Right ventricle myocardium superior (tissue), 1 donor: ENCODE measurements around the gene LRRC27. TPM values are rescaled to one million over a fixed set of nuclear protein-coding genes. Genes with fewer than 3 reads are reported as not detected.
"Not testable (repeated sequence)": the region's sequence is repeated elsewhere in the genome, so short reads cannot be mapped to it uniquely, and the experiment has no call there.

ENCODE experiments used
- ATAC-seq: fragments of 200-7000 bp; cut with Tn5 transposase; one replicate; pipeline ENCODE4 v1.9.1; 2020; ENCODE audit warnings: mild to moderate bottlenecking; ENCODE audit not compliant: poor library complexity
- DNase-seq: peaks from one replicate; pipeline ENCODE4 v3.0.0-alpha.2; 2020
- intact Hi-C: fragments of 100-400 bp; cut with DNase I; formaldehyde crosslinking; loops from one replicate; pipeline ENCODE4 v1.11.2; 2022
- total RNA-seq: library from RNA; stranded (reverse); fragmentation: NEBNext Ultra II Directional; extraction: Animal tissue kit (Norgen Biotek cat#: 25700); gene quantifications from one replicate; pipeline ENCODE4 v1.2.1, GENCODE V29; 2021
- donor health status: DM: no; HTN: yes; CAD: no; lungs with severe emphysema.

LRRC27 gene
- total RNA-seq, 1 donor from 2014 or later = 3.9 TPM

DNA sequence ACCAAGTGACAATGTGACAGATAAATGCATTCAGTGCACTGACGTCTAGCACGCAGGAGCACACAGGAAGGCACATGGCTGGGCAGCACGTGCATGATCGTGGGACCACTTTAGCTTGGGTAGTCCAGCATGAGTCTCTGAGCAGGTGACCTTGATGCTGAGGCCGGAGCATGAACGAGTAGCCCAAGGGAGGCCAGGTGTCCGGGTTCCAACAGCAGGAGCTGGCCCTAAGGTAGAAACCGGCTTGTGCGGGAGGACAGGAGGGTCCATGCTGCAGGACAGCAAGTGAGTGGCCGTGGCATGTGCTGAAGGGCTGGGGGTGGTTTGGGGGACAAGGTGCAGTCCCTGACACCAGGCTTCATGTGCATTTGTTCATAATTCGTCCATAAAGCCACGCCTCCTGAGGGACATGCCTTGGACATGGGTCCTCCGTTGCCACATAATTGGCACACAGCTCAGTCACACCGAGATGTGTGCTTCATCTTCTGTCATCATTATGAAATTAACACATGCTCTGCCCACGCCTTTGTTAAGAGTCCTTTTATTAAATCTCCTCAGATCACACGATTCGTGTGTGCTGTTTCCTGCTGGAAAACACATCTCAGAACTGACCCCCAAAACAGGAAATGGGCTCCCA lies 21.2 kb upstream of the LRRC27 start:
- intact Hi-C loops = no loop called here
- DNase-seq = no peak
- ATAC-seq = no peak

DNA sequence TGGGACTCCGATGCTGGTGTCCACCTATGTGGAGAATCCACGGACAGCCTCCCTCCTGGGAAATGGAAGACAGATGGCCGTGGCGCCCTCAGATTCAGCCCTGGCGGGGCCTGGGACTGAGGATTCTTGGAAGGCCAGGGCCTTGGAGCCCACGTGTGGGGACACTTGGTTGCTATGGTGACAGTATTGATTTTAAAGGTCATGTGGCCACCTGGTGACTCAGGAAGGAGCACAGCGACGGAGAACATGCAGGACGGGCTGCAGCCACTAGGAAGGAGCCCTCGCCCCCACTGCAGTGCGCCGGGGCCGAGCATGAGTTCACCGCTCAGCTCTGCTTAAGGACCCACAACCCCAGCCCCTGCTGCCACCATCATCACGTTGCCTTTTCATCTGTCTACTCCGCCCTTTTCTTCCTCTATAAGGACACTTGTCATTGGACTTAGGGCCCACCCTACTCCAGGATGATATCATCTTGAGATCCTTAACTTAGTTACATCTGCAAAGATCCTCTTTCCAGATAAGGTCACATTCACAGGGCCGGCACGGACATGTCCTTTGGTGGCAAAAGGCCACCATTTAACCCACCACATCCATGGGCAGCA lies 20.6 kb upstream of the LRRC27 start:
- intact Hi-C loops = no loop called here
- ATAC-seq (no peak), DNase-seq (no peak)

DNA sequence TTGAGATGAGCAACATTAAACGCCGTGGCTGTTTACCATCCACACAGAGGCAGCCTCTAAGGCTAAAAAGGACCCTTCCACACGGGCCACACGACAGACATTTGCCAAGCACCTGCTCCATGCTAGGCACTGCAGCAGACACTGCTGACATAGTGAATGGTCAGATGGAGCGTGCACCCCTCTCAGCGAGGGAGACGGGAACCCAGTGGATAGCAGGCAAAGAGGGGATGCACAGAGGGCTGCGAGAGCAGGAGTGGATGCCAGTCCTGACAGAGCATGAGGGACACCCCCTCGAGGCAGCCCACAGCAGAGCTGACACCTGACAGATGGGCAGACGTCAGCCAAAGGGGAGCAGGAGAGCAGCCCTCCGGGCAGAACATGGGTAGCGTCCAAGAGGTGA lies 18.7 kb upstream of the LRRC27 start:
- intact Hi-C loops = no loop called here
- DNase-seq (no peak), ATAC-seq (no peak)

DNA sequence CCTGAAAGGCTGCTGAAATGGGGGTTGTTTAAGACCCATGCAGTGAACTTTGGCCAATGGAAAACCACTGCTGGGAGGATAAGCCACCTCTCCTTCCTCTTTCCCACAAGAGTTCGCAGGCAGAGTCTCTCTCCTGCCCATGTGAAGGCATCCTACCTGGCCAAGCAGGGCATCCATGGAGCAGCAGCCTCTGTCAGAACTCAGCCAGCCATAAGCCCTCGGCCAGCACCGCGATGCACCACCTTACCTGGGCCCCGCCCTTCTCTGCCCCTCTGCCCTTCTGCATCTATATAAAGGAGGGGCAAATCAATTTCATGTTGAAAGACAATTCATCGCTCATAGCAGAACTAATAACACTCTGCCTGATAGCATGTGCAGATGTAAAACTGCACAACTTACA lies 18.1 kb upstream of the LRRC27 start:
- intact Hi-C loops = no loop called here
- ATAC-seq = no peak
- DNase-seq = no peak

DNA sequence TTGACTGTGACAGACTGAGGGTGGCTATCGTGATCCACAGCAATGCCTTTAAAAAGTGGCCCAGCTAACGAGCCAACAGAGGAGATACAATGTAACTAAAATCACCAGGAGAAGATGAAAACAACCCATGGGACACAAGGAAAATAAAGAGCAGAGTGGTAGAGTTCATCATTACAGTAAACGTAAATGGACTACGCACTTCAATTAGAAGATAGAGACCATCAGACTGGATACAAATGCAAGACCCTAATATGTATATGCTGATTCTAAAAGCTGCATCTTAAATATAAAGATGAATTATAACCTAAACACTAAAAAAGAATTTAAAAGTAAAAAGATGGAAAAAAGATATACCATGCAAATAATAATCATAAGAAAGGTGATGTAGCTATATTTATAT lies 17.7 kb upstream of the LRRC27 start:
- DNase-seq = no peak
- intact Hi-C loops = no loop called here
- ATAC-seq = no peak

DNA sequence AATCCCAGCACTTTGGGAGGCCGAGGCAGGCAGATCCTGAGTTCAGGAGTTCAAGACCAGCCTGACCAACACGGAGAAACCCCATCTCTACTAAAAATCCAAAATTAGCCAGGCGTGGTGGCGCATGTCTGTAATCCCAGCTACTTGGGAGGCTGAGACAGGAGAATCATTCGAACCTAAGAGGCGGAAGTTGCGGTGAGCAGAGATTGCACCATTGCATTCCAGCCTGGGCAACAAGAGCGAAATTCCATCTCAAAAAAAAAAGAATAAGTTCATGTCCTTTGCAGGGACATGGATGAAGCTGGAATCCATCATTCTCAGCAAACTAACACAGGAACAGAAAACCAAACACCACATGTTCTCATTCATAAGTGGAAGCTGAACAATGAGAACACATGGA lies 17.1 kb upstream of the LRRC27 start:
- ATAC-seq, DNase-seq, intact Hi-C loops: not testable (repeated sequence)

DNA sequence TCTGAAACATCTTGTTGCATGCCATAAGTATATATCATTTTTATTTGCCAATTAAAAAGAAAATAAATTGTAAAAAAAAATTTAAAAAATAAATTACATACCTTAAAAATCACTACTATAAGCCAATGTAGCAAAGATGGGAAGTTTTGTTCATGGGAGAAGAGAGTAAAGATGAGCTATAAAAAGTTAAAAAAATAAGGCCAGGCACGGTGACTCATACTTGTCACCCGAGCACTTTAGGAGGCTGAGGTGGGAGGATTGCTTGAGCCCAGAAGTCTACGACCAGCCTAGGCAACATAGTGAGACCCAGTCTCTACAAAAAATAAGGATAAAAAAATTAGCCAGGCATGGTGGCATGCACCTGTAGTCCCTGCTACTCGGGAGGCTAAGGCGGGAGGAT lies 15.9 kb upstream of the LRRC27 start:
- ATAC-seq (no peak), DNase-seq (no peak)
- intact Hi-C loops = no loop called here

DNA sequence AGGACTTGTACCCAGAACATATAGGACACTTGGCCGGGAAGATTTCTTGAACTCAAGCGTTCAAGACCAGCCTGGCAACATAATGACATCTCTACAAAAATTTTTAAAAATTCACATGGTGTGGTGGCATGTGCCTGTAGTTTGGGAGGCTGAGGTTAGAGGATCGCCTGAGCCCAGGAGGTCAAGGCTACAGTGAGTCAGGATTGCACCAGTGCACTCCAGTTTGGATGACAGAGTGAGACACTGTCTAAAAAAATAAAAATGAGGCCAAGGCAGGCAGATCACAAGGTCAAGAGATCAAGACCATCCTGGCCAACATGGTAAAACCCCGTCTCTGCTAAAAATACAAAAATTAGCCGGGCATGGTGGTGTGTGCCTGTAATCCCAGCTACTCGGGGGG lies 14.5 kb upstream of the LRRC27 start:
- ATAC-seq, intact Hi-C loops, DNase-seq: not testable (repeated sequence)

DNA sequence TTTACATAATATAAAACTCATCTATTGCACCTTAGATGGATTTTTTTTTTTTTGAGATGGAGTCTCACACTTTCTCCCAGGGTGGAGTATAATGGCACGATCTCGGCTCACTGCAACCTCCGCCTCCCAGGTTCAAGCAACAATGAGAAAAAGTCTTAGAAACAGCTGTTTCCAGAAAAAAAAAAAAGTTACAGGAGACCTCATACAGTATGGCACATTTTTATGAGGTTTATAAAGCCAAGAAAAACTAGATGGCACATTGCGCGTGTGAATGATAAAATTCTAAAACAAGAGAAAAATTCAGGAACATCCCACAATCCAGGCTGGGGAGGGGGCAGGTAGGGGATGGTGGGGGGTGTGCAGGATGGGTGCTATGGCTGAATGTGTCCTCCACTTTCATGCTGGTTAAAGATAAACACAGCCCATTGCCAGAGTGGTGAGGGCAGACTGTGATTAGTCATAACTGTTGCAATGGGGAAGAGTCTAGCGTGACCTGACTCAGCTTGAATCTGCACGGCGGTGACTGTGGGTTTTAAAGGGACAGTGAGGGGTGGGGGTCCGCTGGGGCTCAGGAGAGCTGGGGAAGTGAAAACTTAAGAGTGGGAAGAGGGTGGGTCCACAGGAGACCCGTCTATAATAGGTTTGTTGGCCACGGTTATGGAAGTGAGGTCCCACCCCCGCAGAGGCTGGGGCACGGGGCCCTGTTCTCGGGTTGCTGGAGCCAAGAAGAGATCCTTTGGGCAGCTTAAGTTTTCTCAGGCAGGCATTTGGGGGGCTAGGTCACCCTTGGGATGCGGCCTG lies 11.9 kb upstream of the LRRC27 start:
- no peak for ATAC-seq
- DNase-seq = no peak
- intact Hi-C loops = no loop called here

DNA sequence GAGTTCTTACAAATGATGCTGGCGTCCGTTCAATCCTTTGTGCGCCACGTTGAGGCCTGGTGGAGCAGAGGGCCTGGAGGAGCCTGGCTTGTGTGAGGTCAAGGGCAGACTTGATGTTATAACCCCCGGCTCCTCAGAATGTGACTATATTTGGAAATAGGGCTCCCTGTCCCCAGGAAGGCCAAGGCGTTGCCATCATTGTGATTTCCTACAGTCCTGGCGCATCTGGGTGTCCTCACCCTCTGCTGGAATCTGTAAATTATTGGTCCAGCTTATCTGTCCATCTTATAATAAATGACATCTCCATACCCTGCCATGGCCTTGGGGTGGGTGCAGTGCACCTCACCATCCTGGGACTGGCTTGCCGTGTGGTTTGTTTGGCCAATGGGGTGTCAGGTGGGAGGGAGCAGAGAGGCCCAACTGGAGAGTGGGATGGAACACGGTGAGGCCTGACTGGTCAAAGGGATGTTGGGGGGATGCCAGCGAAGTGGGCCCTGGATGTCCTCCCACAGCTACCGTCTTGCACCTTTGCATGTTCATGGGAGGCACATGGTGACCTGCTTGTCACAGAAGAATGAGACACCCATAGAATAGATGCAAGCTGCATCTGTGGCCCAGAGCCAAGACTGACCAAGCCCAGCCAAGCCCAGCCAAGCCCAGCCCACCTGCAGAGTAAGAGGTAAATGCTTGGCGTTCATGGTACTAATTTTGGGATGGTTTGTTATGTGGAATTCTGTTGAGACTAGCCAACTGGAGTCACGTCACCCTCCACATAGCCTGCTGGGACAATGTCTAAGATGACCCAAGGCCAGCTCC lies 11.1 kb upstream of the LRRC27 start:
- no peak for ATAC-seq
- DNase-seq = no peak
- intact Hi-C loops = no loop called here

DNA sequence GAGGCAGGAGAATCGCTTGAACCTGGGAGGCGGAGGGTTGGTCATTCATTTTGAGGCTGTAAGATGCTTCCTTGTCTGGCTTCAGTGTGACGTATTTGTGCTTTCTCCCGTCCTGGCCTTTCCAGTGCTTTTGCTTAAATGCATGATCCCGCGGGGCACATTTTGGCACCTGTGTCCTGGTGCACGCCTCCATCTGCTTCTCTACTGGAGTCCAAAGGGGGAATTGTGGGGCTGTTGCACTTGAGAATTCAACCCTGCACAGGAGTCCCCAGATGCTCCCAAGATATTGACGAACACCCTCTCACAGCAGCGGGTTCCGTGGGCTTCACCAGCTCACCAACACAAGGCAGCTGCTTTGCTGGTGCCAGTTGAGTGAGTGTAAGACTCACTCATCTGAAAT lies 10.3 kb upstream of the LRRC27 start:
- DNase-seq = no peak
- intact Hi-C loops = no loop called here
- no peak for ATAC-seq

DNA sequence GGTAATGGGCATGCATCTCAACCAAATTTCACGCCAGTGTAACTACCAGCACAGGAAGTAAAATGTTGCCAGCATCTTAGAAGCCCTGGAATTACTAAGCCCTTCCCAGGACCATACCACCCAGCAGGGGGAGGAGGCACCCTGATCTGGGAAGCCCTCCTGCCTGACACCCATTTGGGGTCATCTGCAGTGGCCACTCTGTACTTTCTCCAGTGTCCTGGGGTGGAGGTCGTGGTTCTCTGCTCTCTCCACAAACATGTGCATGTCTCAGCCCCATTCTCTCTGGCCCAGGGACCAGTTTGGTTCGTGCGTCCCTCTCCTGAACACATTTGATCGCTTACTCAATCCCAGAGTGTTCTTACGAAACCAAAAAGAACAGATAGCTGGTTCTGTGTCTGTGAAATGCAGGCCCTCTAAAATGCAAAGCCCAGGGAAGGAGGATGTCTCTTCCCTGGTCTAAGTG lies 9.4 kb upstream of the LRRC27 start:
- DNase-seq = no peak
- intact Hi-C loops = no loop called here
- peak; percentile 29 for ATAC-seq

DNA sequence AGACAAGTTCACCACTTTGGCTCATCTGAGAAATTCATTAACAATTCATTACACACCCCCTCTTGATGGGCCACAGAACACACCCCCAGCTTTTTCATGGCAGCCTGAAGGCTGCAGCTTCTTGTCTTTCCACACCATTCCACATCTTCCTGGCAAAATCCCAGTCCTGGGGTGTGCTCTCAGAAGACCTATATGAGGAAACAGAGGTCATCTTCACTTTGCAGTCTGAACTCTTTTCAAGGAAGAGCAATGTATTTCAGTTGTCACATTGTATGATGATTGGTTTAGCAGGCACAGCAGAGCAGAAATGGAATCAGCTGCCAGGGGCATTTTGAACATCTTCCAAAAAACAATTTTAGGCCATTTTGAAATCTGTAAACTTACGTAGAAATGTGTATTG lies 7.8 kb upstream of the LRRC27 start:
- no peak for DNase-seq
- intact Hi-C loops = no loop called here

DNA sequence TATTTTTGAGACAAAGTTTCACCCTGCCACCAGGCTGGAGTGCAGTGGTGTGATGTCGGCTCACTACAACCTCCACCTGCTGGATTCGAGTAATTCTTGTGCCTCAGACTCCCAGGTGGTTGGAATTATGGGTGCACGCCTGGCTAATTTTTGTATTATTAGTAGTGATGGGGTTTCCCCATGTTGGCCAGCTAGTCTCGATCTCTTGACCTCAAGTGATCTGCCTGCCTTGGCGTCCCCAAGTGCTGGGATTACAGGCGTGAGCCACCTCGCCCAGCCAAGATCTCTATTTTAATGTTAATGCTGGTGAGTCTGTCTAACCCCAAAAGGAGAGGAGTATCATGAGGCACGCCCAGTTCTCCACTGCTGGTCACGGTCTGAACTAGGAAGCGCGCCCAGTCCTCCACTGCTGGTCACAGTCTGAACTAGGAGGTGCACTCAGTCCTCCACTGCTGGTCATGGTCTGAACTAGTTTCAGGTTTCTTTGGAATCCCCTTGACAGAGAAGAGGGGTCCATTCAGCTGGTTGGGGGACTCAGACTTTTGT lies 5.6 kb upstream of the LRRC27 start:
- intact Hi-C loops = no loop called here
- DNase-seq = no peak
- ATAC-seq = no peak

More for the DNA sequence above, 7.8 kb upstream of the LRRC27 start:
- no peak for ATAC-seq

DNA sequence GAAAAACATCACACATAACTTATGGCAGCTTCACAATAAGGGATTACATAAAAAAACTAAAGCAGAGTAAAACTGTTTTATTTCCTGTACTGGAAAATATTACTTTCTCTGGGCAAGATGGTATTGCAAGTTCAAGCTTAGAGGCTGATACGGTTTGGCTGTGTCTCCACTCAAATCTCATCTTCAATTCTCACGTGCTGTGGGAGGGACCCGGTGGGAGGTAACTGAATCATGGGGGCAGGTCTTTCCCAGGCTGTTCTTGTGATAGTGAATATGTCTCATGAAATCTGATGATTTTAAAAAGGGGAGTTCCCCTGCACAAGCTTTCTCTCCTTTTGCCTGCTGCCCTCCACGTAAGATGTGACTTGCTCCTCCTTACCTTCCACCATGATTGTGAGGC lies 5.1 kb upstream of the LRRC27 start:
- intact Hi-C loops = no loop called here
- ATAC-seq = no peak
- no peak for DNase-seq

DNA sequence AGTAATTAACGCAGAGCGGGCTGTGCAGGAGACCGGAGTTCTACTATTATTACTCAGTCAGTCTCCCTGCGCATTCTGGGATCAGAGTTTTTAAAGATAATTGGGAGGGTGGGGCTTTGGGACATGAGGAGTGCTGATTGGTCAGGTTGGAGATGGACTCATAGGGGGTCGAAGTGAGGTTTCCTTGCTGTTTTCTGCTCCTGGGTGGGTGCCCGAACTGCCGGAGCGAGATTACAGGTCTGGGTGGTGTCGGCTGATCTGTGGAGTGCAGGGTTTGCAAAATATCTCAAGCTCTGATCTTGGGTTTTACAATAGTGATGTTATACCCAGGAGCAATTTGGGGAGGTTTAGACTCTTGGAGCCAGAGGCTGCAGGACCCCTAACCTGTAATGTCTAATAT lies 3.9 kb upstream of the LRRC27 start:
- ATAC-seq (no peak), DNase-seq (no peak)
- intact Hi-C loops = no loop called here

DNA sequence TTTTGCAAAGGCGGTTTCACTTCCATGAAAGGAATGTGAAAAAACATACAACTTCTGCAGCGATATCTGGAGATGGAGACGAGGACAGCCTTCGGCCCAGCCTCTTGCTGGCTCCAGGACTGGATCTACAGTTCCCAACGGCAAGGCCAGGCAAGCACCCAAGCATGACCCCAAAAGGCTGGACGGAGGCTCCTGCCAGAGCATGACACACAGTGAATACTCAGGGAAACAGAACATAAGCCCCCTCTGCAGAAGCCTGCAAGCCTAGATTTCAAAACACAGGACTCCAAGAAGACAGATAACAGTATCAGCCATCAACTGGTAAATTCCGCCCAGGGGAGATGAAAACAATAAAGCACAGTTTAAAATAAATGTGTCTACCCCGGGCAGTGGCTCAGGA lies 3.3 kb upstream of the LRRC27 start:
- peak; percentile 26 for ATAC-seq
- peak; percentile 88 for DNase-seq
- intact Hi-C loops = no loop called here

DNA sequence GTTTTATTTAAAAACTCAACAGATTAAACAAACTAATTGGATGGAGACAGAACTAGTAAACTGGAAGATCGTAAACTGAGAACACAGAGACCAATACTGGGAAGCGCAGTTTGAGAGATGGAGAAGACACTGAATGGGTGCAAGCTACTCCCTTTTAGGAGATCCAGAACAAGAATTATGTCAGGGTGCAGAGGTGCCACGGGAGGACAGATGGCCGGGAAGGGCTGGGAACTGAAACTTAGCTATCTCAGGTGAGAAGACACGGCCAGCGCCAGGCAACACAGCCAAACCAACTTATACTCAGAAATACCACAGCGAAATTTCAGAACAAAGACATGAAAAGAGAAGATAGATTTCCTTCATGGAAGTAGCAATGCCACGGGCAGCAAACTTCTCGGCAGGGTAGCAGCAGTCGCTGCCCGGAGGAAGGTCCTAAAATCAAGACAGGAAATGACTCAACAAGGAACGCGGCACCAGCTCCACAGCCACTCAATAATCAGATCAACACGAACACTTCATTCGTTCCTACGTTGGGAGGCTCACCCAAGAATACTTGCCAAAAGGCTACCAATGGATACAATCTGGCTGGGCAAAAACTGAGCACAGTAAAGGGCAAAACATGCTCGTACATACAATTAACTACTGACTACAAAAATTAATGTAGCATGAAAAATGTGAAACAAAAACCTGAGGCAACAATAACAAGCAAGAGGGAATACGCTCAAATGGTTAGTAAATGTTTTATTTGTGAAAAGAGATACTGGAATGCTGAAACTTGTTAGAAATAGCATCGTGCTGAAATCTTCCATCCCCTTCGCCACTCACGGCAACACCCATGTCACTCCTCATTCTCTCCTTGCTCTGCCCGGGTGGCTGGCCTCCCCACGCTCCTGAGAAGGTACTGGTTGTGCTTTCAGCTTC lies 2.2 kb upstream of the LRRC27 start:
- DNase-seq = no peak
- intact Hi-C loops = no loop called here
- no peak for ATAC-seq
